Kasumi-1 (cell line): Measurements from ENCODE around the gene CATSPER3.

ENCODE experiments used
- DNase-seq, 2 experiments: peaks; one replicate each; lab custom pipeline; 2025; lab: John Stamatoyannopoulos, UW

Gene CATSPER3

GRCh38 chr5:135041145-135041587, 73.5 kb downstream of the CATSPER3 start:
- DNase-seq, result no peak

- DNase-seq, result no peak
Observed at GRCh38 chr5:135041726-135042125, 74.0 kb downstream of the CATSPER3 start.

GRCh38 chr5:135042595-135042994, 74.9 kb downstream of the CATSPER3 start:
- DNase-seq, result no peak

- no peak for DNase-seq
Observed at GRCh38 chr5:135045488-135045887, 77.8 kb downstream of the CATSPER3 start.

GRCh38 chr5:135046661-135047346, 79.1 kb downstream of the CATSPER3 start:
- DNase-seq, result no peak

- DNase-seq, result no peak
Observed at GRCh38 chr5:135047347-135047695, 79.6 kb downstream of the CATSPER3 start.

GRCh38 chr5:135048286-135048685, 80.6 kb downstream of the CATSPER3 start:
- no peak for DNase-seq

- DNase-seq, result no peak
Observed at GRCh38 chr5:135048930-135049329, 81.2 kb downstream of the CATSPER3 start.

GRCh38 chr5:135050244-135050767, 82.6 kb downstream of the CATSPER3 start:
- no peak for DNase-seq

- no peak for DNase-seq
Observed at GRCh38 chr5:135051399-135051798, 83.7 kb downstream of the CATSPER3 start.

GRCh38 chr5:135051872-135052271, 84.2 kb downstream of the CATSPER3 start:
- no peak for DNase-seq

- no peak for DNase-seq
Observed at GRCh38 chr5:135052511-135053145, 84.9 kb downstream of the CATSPER3 start.

GRCh38 chr5:135053278-135053677, 85.6 kb downstream of the CATSPER3 start:
- peak; percentile 9 to 32 for DNase-seq

- no peak for DNase-seq
Observed at GRCh38 chr5:135053989-135054388, 86.3 kb downstream of the CATSPER3 start.

GRCh38 chr5:135054546-135054945, 86.8 kb downstream of the CATSPER3 start:
- DNase-seq, result no peak

GRCh38 chr5:135055396-135055795, 87.7 kb downstream of the CATSPER3 start:
- DNase-seq, result no peak

- no peak for DNase-seq
Observed at GRCh38 chr5:135056316-135057030, 88.8 kb downstream of the CATSPER3 start.

GRCh38 chr5:135057233-135057632, 89.5 kb downstream of the CATSPER3 start:
- DNase-seq, result no peak

GRCh38 chr5:135058331-135058732, 90.6 kb downstream of the CATSPER3 start:
- no peak for DNase-seq

GRCh38 chr5:135059000-135059923, 91.6 kb downstream of the CATSPER3 start:
- DNase-seq, result no peak

- DNase-seq, result no peak
Observed at GRCh38 chr5:135060021-135060420, 92.3 kb downstream of the CATSPER3 start.

GRCh38 chr5:135061001-135061400, 93.3 kb downstream of the CATSPER3 start:
- DNase-seq, result no peak
